ENCODE measurements around the gene MCTP1. TPM values are rescaled to one million over a fixed set of nuclear protein-coding genes. Genes with fewer than 3 reads are reported as not detected.

MCTP1 gene
- total and polyA plus RNA-seq, 9 of the 15 experiments (the other 6 are each of a cell fraction or from before 2014, with no cell fraction given) = 0.04 to 0.93 (median 0.06) TPM; not detected in 4

GRCh38 chr5:94759961-94760360 is 524.9 kb downstream of the MCTP1 start:
- WGBS (ENCODE audit: insufficient coverage, low coverage, missing lambda C conversion rate) = 0% methylated on average over 1 of the region's 1 CpG
- TF ChIP-seq FOXJ3 (CRISPR knock-in tag; IDR thresholded peaks at IDR 0.05) = no peak
- no peak for TF ChIP-seq PREB (CRISPR knock-in tag; IDR thresholded peaks at IDR 0.05)
- no peak for TF ChIP-seq BHLHE40 (IDR thresholded peaks at IDR 0.05; ENCODE audit: low read length)
- TF ChIP-seq ZKSCAN1 (IDR thresholded peaks at IDR 0.05; ENCODE audit: low read depth, low read length) = no peak
- TF ChIP-seq RBBP5 (IDR thresholded peaks at IDR 0.05; ENCODE audit: borderline replicate concordance, insufficient read depth, low read length, poor library complexity, severe bottlenecking) = no peak
- no peak for TF ChIP-seq ZNF408 (CRISPR knock-in tag; IDR thresholded peaks at IDR 0.05; ENCODE audit: low read depth)
- TF ChIP-seq, protein P1, sequence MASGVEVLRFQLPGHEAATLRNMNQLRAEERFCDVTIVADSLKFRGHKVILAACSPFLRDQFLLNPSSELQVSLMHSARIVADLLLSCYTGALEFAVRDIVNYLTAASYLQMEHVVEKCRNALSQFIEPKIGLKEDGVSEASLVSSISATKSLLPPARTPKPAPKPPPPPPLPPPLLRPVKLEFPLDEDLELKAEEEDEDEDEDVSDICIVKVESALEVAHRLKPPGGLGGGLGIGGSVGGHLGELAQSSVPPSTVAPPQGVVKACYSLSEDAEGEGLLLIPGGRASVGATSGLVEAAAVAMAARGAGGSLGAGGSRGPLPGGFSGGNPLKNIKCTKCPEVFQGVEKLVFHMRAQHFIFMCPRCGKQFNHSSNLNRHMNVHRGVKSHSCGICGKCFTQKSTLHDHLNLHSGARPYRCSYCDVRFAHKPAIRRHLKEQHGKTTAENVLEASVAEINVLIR (CRISPR knock-in tag; IDR thresholded peaks at IDR 0.05) = no peak
- TF ChIP-seq KLF6 (CRISPR knock-in tag; IDR thresholded peaks at IDR 0.05; ENCODE audit: borderline replicate concordance) = no peak
- no peak for TF ChIP-seq NFIC (IDR thresholded peaks at IDR 0.05)
- no peak for TF ChIP-seq ELK3 (CRISPR knock-in tag; IDR thresholded peaks at IDR 0.05)
- no peak for TF ChIP-seq WHSC1 (IDR thresholded peaks at IDR 0.05; ENCODE audit: low read length)
- TF ChIP-seq MAFF (IDR thresholded peaks at IDR 0.05; ENCODE audit: low read length) = no peak
- Histone ChIP-seq H3K9ac (ENCODE audit: insufficient read depth in 1 of 2, low read depth in 2 of 2, low read length in 2 of 2) (no peak overlapping the region), H3K4me3 (no peak overlapping the region), H3K27ac (ENCODE audit: extremely low read depth, low read depth, low read length) (no peak overlapping the region), H3K4me1 (replicated peaks in 1 of 2; ENCODE audit: control insufficient read depth in 2 of 2, insufficient read depth in 2 of 2, low read length in 2 of 2) (no peaks in the 10 kb centered on the region), H3K9me1 (ENCODE audit: control insufficient read depth, insufficient read depth, low read length) (no peaks in the 10 kb centered on the region), H3K79me2 (ENCODE audit: control insufficient read depth, insufficient read depth, low read length) (no peaks in the 10 kb centered on the region), H3K4me2 (ENCODE audit: insufficient read depth, low read length) (no peak overlapping the region), H3K36me3 (ENCODE audit: control insufficient read depth, insufficient read depth, low read length) (no peaks in the 10 kb centered on the region), H4K20me1 (replicated peaks; ENCODE audit: control insufficient read depth, insufficient read depth, low read length) (no peaks in the 10 kb centered on the region), H3K27me3 (ENCODE audit: control insufficient read depth in 2 of 2, insufficient read depth in 2 of 2, low read length in 2 of 2) (peaks cover 7 to 9% of the 10 kb centered on the region in 2 experiments; a peak in 2 of 5 replicates), H3K9me3 (replicated peaks; ENCODE audit: control insufficient read depth, insufficient read depth, low read depth, low read length) (no peaks in the 10 kb centered on the region), H2AFZ (ENCODE audit: low read depth, low read length) (no peak overlapping the region)
- FAIRE-seq (no peak), DNase-seq (ENCODE audit: extremely low read depth in 1 of 4, low spot score in 3 of 4) (no peak), ATAC-seq (no peak)
- ChIA-PET POLR2A (no interaction called here), CTCF (ENCODE audit: low intra/inter-chr PET ratio) (no interaction called here)
- BruUV-seq (replicated peaks) = no TSS peak
- intact Hi-C loops (cut with micrococcal nuclease) = no loop called here
- in situ Hi-C loops (cut with MboI) = no loop called here
